Esophagus muscularis mucosa (tissue), 4 donors: Measurements from ENCODE around the gene SLF2.

Experiments used
- CTCF ChIP-seq, 3 experiments: fragments of 200-600 bp in 2 of 3; fragments of 450-650 bp in 1 of 3; sonication (generic) in 2 of 3; IDR thresholded peaks; one replicate each; pipeline ENCODE4 v1.5.1; 2017 to 2019; ENCODE audit warnings: antibody characterized with exemption in 3 of 3, mild to moderate bottlenecking in 2 of 3, moderate library complexity in 1 of 3
- EP300 ChIP-seq: sonication (generic); formaldehyde crosslinking; IDR thresholded peaks from one replicate; pipeline ENCODE4 v1.6.1; 2017; ENCODE audit warnings: antibody characterized with exemption
- POLR2A ChIP-seq: fragments of 450-650 bp; IDR thresholded peaks from one replicate; pipeline ENCODE4 v1.6.1; 2017; ENCODE audit warnings: antibody characterized with exemption, moderate library complexity, mild to moderate bottlenecking, low read depth
- POLR2AphosphoS5 ChIP-seq, 2 donors: sonication (generic); formaldehyde crosslinking; IDR thresholded peaks; one replicate each; pipeline ENCODE4 v1.6.1; 2017; ENCODE audit warnings: antibody characterized with exemption in 2 of 2

GRCh38 chr10:100969187-100970075 lies 56.7 kb downstream of the SLF2 start, which contains the start of gene SEMA4G:
- TF ChIP-seq POLR2A (no peak), EP300 (no peak), CTCF (IDR thresholded peaks at IDR 0.05) (peak; percentile 54 to 71 (median 60)), POLR2AphosphoS5 (IDR thresholded peaks at IDR 0.05) (no peak)
